K562 (cell line): ENCODE data around the gene JAG2.

Source experiments
- HNRNPH1 ChIP-seq: fragments of 200-400 bp; formaldehyde crosslinking; optimal IDR thresholded peaks from 2 replicates; pipeline ENCODE3; 2017; ENCODE audit warnings: low read depth, mild to moderate bottlenecking, low read length, moderate library complexity
- POLR2A ChIP-seq: fragments of 450-650 bp; conservative IDR thresholded peaks from 2 replicates; pipeline ENCODE4 v1.6.1; 2016
- SIN3A ChIP-seq, 2 experiments: fragments of 150-350 bp in 1 of 2; IDR thresholded peaks; 2 replicates each; pipeline ENCODE4 v1.6.1; 2011 to 2016; ENCODE audit warnings: borderline replicate concordance in 2 of 2, low read depth in 2 of 2, low read length in 2 of 2, mild to moderate bottlenecking in 2 of 2, moderate library complexity in 2 of 2; ENCODE audit not compliant: control insufficient read depth in 1 of 2
- ZBTB1 ChIP-seq: sonication (generic); formaldehyde crosslinking; IDR thresholded peaks from 2 replicates; pipeline ENCODE4 v1.8.1; 2023; ENCODE audit warnings: missing genetic modification reagents, low read depth, mild to moderate bottlenecking, borderline replicate concordance
- TF ChIP-seq, protein P1 (sequence below), 3 experiments: IDR thresholded peaks in 2 of 3; conservative IDR thresholded peaks in 1 of 3; 2 replicates each; pipeline ENCODE4 v1.5.1; 2011 to 2012; ENCODE audit warnings: low read length in 3 of 3, mild to moderate bottlenecking in 3 of 3, control low read depth in 2 of 3, improper control_type of control experiment in 1 of 3, inconsistent platforms in 1 of 3, low read depth in 1 of 3, mixed read lengths in 1 of 3, moderate library complexity in 1 of 3; ENCODE audit not compliant: insufficient read depth in 2 of 3
- TF ChIP-seq, protein P2 (sequence below): fragments of 250-450 bp; sonication (Bioruptor Pico); IDR thresholded peaks from 2 replicates; pipeline ENCODE4 v1.4.0; 2020; ENCODE audit warnings: borderline replicate concordance

DNA sequence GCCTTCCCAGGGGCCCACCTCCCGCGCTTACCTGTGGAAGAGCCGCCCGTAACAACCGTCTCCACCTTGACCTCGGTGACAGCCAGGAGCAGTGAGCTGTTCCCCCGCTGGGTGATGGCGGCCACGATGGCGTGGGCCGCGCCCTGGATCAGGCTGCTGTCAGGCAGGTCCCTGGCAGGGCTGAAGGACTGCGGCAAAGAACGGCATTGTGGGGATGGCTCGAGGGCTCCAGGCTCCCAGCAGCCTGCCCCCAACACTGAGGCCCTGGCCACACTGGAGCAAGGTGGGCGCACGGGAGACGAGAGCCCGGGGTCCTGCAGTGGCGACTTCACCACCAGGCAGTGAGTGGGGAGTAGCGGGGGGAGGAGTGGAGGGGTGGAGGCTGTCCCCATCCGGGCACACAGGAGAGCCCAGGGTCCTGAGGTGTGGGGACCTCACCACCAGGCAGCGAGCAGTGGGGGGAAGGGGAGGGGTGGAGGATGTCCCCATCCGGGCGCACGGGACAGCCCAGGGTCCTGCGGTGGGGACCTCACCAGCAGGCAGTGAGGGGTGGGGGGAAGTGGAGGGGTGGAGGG, 25.0 kb downstream of the JAG2 start:
- TF ChIP-seq, protein P1, sequence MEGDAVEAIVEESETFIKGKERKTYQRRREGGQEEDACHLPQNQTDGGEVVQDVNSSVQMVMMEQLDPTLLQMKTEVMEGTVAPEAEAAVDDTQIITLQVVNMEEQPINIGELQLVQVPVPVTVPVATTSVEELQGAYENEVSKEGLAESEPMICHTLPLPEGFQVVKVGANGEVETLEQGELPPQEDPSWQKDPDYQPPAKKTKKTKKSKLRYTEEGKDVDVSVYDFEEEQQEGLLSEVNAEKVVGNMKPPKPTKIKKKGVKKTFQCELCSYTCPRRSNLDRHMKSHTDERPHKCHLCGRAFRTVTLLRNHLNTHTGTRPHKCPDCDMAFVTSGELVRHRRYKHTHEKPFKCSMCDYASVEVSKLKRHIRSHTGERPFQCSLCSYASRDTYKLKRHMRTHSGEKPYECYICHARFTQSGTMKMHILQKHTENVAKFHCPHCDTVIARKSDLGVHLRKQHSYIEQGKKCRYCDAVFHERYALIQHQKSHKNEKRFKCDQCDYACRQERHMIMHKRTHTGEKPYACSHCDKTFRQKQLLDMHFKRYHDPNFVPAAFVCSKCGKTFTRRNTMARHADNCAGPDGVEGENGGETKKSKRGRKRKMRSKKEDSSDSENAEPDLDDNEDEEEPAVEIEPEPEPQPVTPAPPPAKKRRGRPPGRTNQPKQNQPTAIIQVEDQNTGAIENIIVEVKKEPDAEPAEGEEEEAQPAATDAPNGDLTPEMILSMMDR (IDR thresholded peaks at IDR 0.05 in 2 of 3, conservative IDR thresholded peaks at IDR 0.05 in 1 of 3; ENCODE audit: insufficient read depth in 2 of 3, low read depth in 1 of 3, low read length in 3 of 3): no peak
- TF ChIP-seq, protein P2, sequence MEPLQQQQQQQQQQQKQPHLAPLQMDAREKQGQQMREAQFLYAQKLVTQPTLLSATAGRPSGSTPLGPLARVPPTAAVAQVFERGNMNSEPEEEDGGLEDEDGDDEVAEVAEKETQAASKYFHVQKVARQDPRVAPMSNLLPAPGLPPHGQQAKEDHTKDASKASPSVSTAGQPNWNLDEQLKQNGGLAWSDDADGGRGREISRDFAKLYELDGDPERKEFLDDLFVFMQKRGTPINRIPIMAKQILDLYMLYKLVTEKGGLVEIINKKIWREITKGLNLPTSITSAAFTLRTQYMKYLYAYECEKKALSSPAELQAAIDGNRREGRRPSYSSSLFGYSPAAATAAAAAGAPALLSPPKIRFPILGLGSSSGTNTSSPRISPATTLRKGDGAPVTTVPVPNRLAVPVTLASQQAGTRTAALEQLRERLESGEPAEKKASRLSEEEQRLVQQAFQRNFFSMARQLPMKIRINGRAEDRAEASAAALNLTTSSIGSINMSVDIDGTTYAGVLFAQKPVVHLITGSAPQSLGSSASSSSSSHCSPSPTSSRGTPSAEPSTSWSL: no peak
- TF ChIP-seq POLR2A (no peak), SIN3A (IDR thresholded peaks at IDR 0.05; ENCODE audit: borderline replicate concordance in 2 of 2, control insufficient read depth in 1 of 2, low read depth in 2 of 2, low read length in 2 of 2) (no peak), HNRNPH1 (no peak), ZBTB1 (no peak)
